ENCODE measurements around the gene SLC25A25. TPM values are rescaled to one million over a fixed set of nuclear protein-coding genes. Genes with fewer than 3 reads are reported as not detected.

SLC25A25 gene
- total and polyA plus RNA-seq, 9 of the 15 experiments (the other 6 are each of a cell fraction or from before 2014, with no cell fraction given), result 0.07 to 35.9 (median 23.2) TPM

GRCh38 chr9:128066713-128067644 lies 1.1 kb upstream of the SLC25A25 start, which contains the start of gene NAIF1 (continued):
- TF ChIP-seq RERE (CRISPR knock-in tag; IDR thresholded peaks at IDR 0.05; ENCODE audit: borderline replicate concordance), result no peak
- no peak for TF ChIP-seq CUX1 (CRISPR knock-in tag; IDR thresholded peaks at IDR 0.05)
- TF ChIP-seq ZNF12 (CRISPR knock-in tag; IDR thresholded peaks at IDR 0.05), result no peak
- TF ChIP-seq, protein P1, sequence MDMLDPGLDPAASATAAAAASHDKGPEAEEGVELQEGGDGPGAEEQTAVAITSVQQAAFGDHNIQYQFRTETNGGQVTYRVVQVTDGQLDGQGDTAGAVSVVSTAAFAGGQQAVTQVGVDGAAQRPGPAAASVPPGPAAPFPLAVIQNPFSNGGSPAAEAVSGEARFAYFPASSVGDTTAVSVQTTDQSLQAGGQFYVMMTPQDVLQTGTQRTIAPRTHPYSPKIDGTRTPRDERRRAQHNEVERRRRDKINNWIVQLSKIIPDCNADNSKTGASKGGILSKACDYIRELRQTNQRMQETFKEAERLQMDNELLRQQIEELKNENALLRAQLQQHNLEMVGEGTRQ (CRISPR knock-in tag; IDR thresholded peaks at IDR 0.05), result no peak
- TF ChIP-seq, protein P2, sequence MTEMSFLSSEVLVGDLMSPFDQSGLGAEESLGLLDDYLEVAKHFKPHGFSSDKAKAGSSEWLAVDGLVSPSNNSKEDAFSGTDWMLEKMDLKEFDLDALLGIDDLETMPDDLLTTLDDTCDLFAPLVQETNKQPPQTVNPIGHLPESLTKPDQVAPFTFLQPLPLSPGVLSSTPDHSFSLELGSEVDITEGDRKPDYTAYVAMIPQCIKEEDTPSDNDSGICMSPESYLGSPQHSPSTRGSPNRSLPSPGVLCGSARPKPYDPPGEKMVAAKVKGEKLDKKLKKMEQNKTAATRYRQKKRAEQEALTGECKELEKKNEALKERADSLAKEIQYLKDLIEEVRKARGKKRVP (CRISPR knock-in tag; IDR thresholded peaks at IDR 0.05), result no peak
- peak; percentile 56; the same call in 1 of the 2 replicates for TF ChIP-seq ESRRA (IDR thresholded peaks at IDR 0.05; ENCODE audit: borderline replicate concordance, low read depth)
- no peak for TF ChIP-seq SRF (CRISPR knock-in tag; IDR thresholded peaks at IDR 0.05)
- TF ChIP-seq ZBTB2 (IDR thresholded peaks at IDR 0.05), result no peak
- no peak for TF ChIP-seq RAD51 (IDR thresholded peaks at IDR 0.05; ENCODE audit: borderline replicate concordance, low read depth)
